Osteocyte (in vitro differentiated cells): ENCODE measurements around the gene GABARAP. TPM values are rescaled to one million over a fixed set of nuclear protein-coding genes. Genes with fewer than 3 reads are reported as not detected.

Source experiments
- DNase-seq: peaks from one replicate; pipeline ENCODE4 v3.0.0; 2021; ENCODE audit warnings: mixed read lengths; ENCODE audit not compliant: unreplicated experiment; ENCODE audit errors: extremely low spot score
- H3K27ac Mint-ChIP-seq: one replicate; pipeline ENCODE4 v1.8.0; 2021; ENCODE audit warnings: mild to moderate bottlenecking, mixed read lengths; ENCODE audit not compliant: unreplicated experiment
- H3K27me3 Mint-ChIP-seq: one replicate; pipeline ENCODE4 v1.8.0; 2021; ENCODE audit warnings: mixed read lengths; ENCODE audit not compliant: unreplicated experiment
- H3K36me3 Mint-ChIP-seq: one replicate; pipeline ENCODE4 v1.8.0; 2021; ENCODE audit warnings: mixed read lengths; ENCODE audit not compliant: unreplicated experiment
- H3K4me1 Mint-ChIP-seq: one replicate; pipeline ENCODE4 v1.8.0; 2021; ENCODE audit warnings: mixed read lengths; ENCODE audit not compliant: unreplicated experiment
- H3K4me3 Mint-ChIP-seq: one replicate; pipeline ENCODE4 v1.8.0; 2021; ENCODE audit warnings: mild to moderate bottlenecking, moderate library complexity, mixed read lengths; ENCODE audit not compliant: unreplicated experiment
- H3K9me3 Mint-ChIP-seq: one replicate; pipeline ENCODE4 v1.8.0; 2021; ENCODE audit warnings: mixed read lengths; ENCODE audit not compliant: unreplicated experiment
- CTCF ChIP-seq: fragments of 200-600 bp; sonication (generic); IDR thresholded peaks from 2 replicates; pipeline ENCODE4 v1.5.0; 2021; ENCODE audit warnings: antibody characterized with exemption, mild to moderate bottlenecking, moderate library complexity
- total RNA-seq: library from RNA; stranded (reverse); gene quantifications from 2 replicates; pipeline ENCODE4 v1.2.1, GENCODE V29; 2021

Gene GABARAP
- total RNA-seq, 1 donor from 2014 or later = 642 TPM

GRCh38 chr17:7253082-7253481 is 10.8 kb upstream of the GABARAP start:
- peak overlapping the region; percentile 100 for H3K27ac Mint-ChIP-seq
- TF ChIP-seq CTCF = no peak
- H3K9me3 Mint-ChIP-seq = no peaks in the 10 kb centered on the region
- DNase-seq = no peak
- peaks cover 34% of the 10 kb centered on the region for H3K4me1 Mint-ChIP-seq
- H3K27me3 Mint-ChIP-seq = no peaks in the 10 kb centered on the region
- peaks cover 17% of the 10 kb centered on the region for H3K36me3 Mint-ChIP-seq
- H3K4me3 Mint-ChIP-seq = peak overlapping the region; percentile 97

- no peak for TF ChIP-seq CTCF
- Mint-ChIP-seq H3K4me1 (peaks cover 34% of the 10 kb centered on the region), H3K9me3 (no peaks in the 10 kb centered on the region), H3K36me3 (peaks cover 17% of the 10 kb centered on the region), H3K27ac (peak within 1 kb of the TSS; percentile 100), H3K4me3 (peak within 1 kb of the TSS; percentile 97), H3K27me3 (no peaks in the 10 kb centered on the region)
- DNase-seq = peak; percentile 97
These were observed 10.2 kb upstream of the GABARAP start, which contains the start of gene ELP5 for GRCh38 chr17:7252176-7253043. ELP5 (plus strand) TSS chr17:7252215; CDS start chr17:7252551, 336 bp downstream.

- peak within 1 kb of the TSS; percentile 97 for H3K4me3 Mint-ChIP-seq
- peak; percentile 100 for DNase-seq
- peaks cover 34% of the 10 kb centered on the region for H3K4me1 Mint-ChIP-seq
- H3K36me3 Mint-ChIP-seq = peaks cover 15% of the 10 kb centered on the region
- no peak for TF ChIP-seq CTCF
- H3K27ac Mint-ChIP-seq = peak within 1 kb of the TSS; percentile 100
- no peaks in the 10 kb centered on the region for H3K27me3 Mint-ChIP-seq
- H3K9me3 Mint-ChIP-seq = no peaks in the 10 kb centered on the region
These were observed 9.5 kb upstream of the GABARAP start, which contains the start of gene CTDNEP1 for GRCh38 chr17:7251661-7252175. CTDNEP1 (minus strand) TSS chr17:7251734; CDS start chr17:7251296, 438 bp downstream.

- Mint-ChIP-seq H3K4me3 (peak overlapping the region; percentile 97), H3K27me3 (no peaks in the 10 kb centered on the region), H3K36me3 (peaks cover 17% of the 10 kb centered on the region), H3K27ac (peak overlapping the region; percentile 100), H3K9me3 (no peaks in the 10 kb centered on the region), H3K4me1 (peaks cover 34% of the 10 kb centered on the region)
- DNase-seq = no peak
- TF ChIP-seq CTCF = no peak
These were observed 8.7 kb upstream of the GABARAP start for GRCh38 chr17:7250695-7251627.
